CD4-positive, alpha-beta T cell treated with Interleukin-12 subunit alpha and Interleukin-12 subunit beta, for 1 hour (primary cell): Measurements from ENCODE around the gene NR2C1.

Experiments used
- DNase-seq: peaks from one replicate; pipeline ENCODE4 v3.0.0-alpha.2; 2020

The NR2C1 gene

GRCh38 chr12:95083471-95083870 is 10.1 kb upstream of the NR2C1 start:
- no peak for DNase-seq

GRCh38 chr12:95077341-95077740 is 3.9 kb upstream of the NR2C1 start:
- no peak for DNase-seq

GRCh38 chr12:95074766-95075165 is 1.3 kb upstream of the NR2C1 start:
- DNase-seq: no peak

GRCh38 chr12:95073698-95074520 is 491 bp upstream of the NR2C1 start:
- DNase-seq: no peak

GRCh38 chr12:95070378-95070777 is 3.0 kb downstream of the NR2C1 start:
- DNase-seq: no peak

GRCh38 chr12:95066091-95066855 is 7.1 kb downstream of the NR2C1 start:
- DNase-seq: no peak

GRCh38 chr12:95060951-95061350 is 12.5 kb downstream of the NR2C1 start:
- no peak for DNase-seq

GRCh38 chr12:95059984-95060383 is 13.4 kb downstream of the NR2C1 start:
- no peak for DNase-seq

- no peak for DNase-seq
Observed at GRCh38 chr12:95057424-95057823, 16.0 kb downstream of the NR2C1 start.

GRCh38 chr12:95055057-95055456 is 18.4 kb downstream of the NR2C1 start:
- no peak for DNase-seq

- DNase-seq: no peak
Observed at GRCh38 chr12:95054206-95054605, 19.2 kb downstream of the NR2C1 start.

GRCh38 chr12:95051241-95051640 is 22.2 kb downstream of the NR2C1 start:
- DNase-seq: no peak

- no peak for DNase-seq
Observed at GRCh38 chr12:95037906-95038305, 35.5 kb downstream of the NR2C1 start.

- DNase-seq: no peak
Observed at GRCh38 chr12:95034750-95035149, 38.7 kb downstream of the NR2C1 start.

- no peak for DNase-seq
Observed at GRCh38 chr12:95022477-95022876, 50.9 kb downstream of the NR2C1 start.

- DNase-seq: no peak
Observed at GRCh38 chr12:95017482-95017881, 55.9 kb downstream of the NR2C1 start.

- no peak for DNase-seq
Observed at GRCh38 chr12:95016120-95016519, 57.3 kb downstream of the NR2C1 start.

GRCh38 chr12:95014554-95014953 is 58.9 kb downstream of the NR2C1 start:
- no peak for DNase-seq

- DNase-seq: no peak
Observed at GRCh38 chr12:95006206-95006605, 67.2 kb downstream of the NR2C1 start.

GRCh38 chr12:95004610-95005009 is 68.8 kb downstream of the NR2C1 start:
- DNase-seq: no peak

- DNase-seq: no peak
Observed at GRCh38 chr12:95003921-95004272, 69.5 kb downstream of the NR2C1 start.

GRCh38 chr12:95003213-95003920 is 70.1 kb downstream of the NR2C1 start, which contains the start of gene NDUFA12:
Gene NDUFA12 (minus strand): TSS chr12:95003697. CDS start chr12:95003680, 17 bp downstream.
- DNase-seq: peak; percentile 95

- no peak for DNase-seq
Observed at GRCh38 chr12:95002754-95003153, 70.7 kb downstream of the NR2C1 start.

- DNase-seq: no peak
Observed at GRCh38 chr12:94998326-94998725, 75.1 kb downstream of the NR2C1 start.
